Right lobe of liver (tissue), 6 donors: Measurements from ENCODE around the gene ARSB. TPM values are rescaled to one million over a fixed set of nuclear protein-coding genes. Genes with fewer than 3 reads are reported as not detected.

Source experiments
- ATAC-seq, 4 donors: fragments of 200-7000 bp; cut with Tn5 transposase; one replicate each; pipeline ENCODE4 v1.9.1; 2020; ENCODE audit warnings: mild to moderate bottlenecking in 4 of 4, moderate library complexity in 4 of 4
- DNase-seq, 3 donors: peaks; one replicate each; pipeline ENCODE4 v3.0.0-alpha.2; 2020
- H3K27ac ChIP-seq, 3 donors: fragments of 200-600 bp; one replicate each; pipeline ENCODE4 v1.8.0; 2022
- H3K27me3 ChIP-seq, 2 donors: fragments of 200-600 bp; one replicate each; pipeline ENCODE4 v1.8.0; 2022
- H3K36me3 ChIP-seq, 4 donors: fragments of 200-600 bp; sonication (generic) in 1 of 4; one replicate each; pipeline versions ENCODE4 v1.5.1 to v1.8.0; 2017 to 2022; ENCODE audit warnings: control low read depth in 1 of 4
- H3K4me1 ChIP-seq, 4 donors: fragments of 200-600 bp; sonication (generic) in 1 of 4; one replicate each; pipeline versions ENCODE4 v1.5.1 to v1.8.0; 2017 to 2022; ENCODE audit warnings: control low read depth in 1 of 4
- H3K4me3 ChIP-seq, 3 donors: fragments of 200-600 bp; one replicate each; pipeline ENCODE4 v1.8.0; 2022
- H3K9me3 ChIP-seq, 4 donors: fragments of 200-600 bp; sonication (generic) in 1 of 4; one replicate each; pipeline versions ENCODE4 v1.5.1 to v1.8.0; 2017 to 2022; ENCODE audit warnings: control low read depth in 1 of 4
- POLR2A ChIP-seq: fragments of 450-650 bp; IDR thresholded peaks from one replicate; pipeline ENCODE4 v1.6.1; 2017; ENCODE audit warnings: antibody characterized with exemption, mild to moderate bottlenecking
- WGBS: methylation state at CpG from one replicate; pipeline ENCODE4 v1.1.6; 2018; ENCODE audit warnings: low coverage, low lambda C conversion rate; ENCODE audit not compliant: insufficient coverage; ENCODE audit errors: missing lambda C conversion rate; 5-methylcytosine and 5-hydroxymethylcytosine counted together
- intact Hi-C, 2 donors: fragments of 100-400 bp; cut with DNase I; formaldehyde crosslinking; loops; one replicate each; pipeline versions ENCODE4 v1.11.2 to v1.14.1; 2022
- total RNA-seq, 6 experiments: library from RNA; depleted of rRNA in 2 of 6; stranded (reverse); fragments of >200 nt in 2 of 6; fragmentation: NEBNext Ultra II Directional in 3 of 6; extraction: Animal tissue kit (Norgen Biotek cat#: 25700) in 3 of 6; gene quantifications; one replicate each; pipeline versions ENCODE4 v1.1.0 to v1.2.4, GENCODE V29; 2016 to 2023
- TF ChIP-seq, protein P1 (sequence below), 4 donors: fragments of 200-600 bp in 3 of 4; fragments of 450-650 bp in 1 of 4; IDR thresholded peaks; one replicate each; pipeline versions ENCODE4 v1.5.1 to v1.8.0; 2016 to 2022; ENCODE audit warnings: antibody characterized with exemption in 4 of 4, mild to moderate bottlenecking in 2 of 4
- donor health status: DM: no; HTN: yes; CAD: no.
- donor health status: DM: no; HTN: no; CAD: no.
- donor health status: DM: no; HTN: no; CAD: no.
- donor health status: DM: no; HTN: yes; CAD: no.
- donor health status: DM: no; HTN: yes; CAD: no.

The ARSB gene
- total RNA-seq, 6 experiments from 2014 or later: 5.0 to 11.7 (median 8.7) TPM

DNA sequence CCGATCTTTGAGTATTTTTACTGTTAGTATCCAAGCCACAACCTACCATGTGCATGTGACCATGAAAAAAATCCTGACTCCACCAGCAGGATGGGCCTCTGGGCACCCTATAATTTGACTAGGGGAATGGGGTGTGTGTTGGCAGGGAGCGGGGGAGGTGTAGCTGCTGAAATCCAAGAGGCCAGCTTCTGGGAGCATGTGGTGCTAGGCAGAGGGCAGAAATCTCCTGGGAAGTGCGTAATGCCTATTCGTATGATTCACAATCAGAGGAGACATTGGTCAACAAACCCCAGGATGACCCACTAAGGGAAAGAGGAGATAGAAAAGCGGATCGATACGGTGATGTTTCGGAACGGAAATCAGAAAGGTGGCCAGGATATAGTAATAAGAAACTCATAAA lies 149.9 kb downstream of the ARSB start:
- intact Hi-C loops: no loop called here
- no peak for ATAC-seq
- DNase-seq: no peak
- Histone ChIP-seq H3K27ac (no peak overlapping the region), H3K4me3 (no peak overlapping the region), H3K4me1 (peaks cover 0 to 9% (median 4%) of the 10 kb centered on the region in 4 donors), H3K9me3 (no peaks in the 10 kb centered on the region), H3K36me3 (no peaks in the 10 kb centered on the region), H3K27me3 (no peaks in the 10 kb centered on the region)
- 89% methylated on average over 8 of the region's 9 CpGs for WGBS
- TF ChIP-seq, protein P1, sequence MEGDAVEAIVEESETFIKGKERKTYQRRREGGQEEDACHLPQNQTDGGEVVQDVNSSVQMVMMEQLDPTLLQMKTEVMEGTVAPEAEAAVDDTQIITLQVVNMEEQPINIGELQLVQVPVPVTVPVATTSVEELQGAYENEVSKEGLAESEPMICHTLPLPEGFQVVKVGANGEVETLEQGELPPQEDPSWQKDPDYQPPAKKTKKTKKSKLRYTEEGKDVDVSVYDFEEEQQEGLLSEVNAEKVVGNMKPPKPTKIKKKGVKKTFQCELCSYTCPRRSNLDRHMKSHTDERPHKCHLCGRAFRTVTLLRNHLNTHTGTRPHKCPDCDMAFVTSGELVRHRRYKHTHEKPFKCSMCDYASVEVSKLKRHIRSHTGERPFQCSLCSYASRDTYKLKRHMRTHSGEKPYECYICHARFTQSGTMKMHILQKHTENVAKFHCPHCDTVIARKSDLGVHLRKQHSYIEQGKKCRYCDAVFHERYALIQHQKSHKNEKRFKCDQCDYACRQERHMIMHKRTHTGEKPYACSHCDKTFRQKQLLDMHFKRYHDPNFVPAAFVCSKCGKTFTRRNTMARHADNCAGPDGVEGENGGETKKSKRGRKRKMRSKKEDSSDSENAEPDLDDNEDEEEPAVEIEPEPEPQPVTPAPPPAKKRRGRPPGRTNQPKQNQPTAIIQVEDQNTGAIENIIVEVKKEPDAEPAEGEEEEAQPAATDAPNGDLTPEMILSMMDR (IDR thresholded peaks at IDR 0.05): no peak
- no peak for TF ChIP-seq POLR2A

DNA sequence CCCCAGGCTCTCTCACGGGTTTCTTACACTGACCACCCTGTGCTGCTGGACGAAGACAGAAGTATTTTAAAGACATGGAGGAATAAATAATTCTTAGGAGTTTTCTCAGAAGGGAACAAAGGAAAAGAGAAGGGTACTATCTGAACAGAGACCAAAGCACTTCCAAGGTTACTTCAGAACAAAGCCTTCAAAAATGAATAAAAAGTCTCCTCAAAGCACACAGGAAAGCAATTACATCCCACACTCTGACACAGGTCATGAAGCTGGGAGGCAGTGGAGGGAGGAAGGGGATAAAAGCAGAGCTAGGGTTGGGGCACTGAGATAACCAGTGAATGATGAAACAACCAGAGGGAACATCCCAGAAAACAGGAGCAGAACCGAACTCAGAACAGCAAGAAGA lies 151.8 kb downstream of the ARSB start:
- TF ChIP-seq POLR2A: no peak
- TF ChIP-seq, protein P1 (IDR thresholded peaks at IDR 0.05): no peak
- H3K4me1 ChIP-seq: peaks cover 0 to 10% (median 4%) of the 10 kb centered on the region in 4 donors
- DNase-seq (no peak), ATAC-seq (no peak)
- no peak overlapping the region for H3K4me3 ChIP-seq
- H3K27me3 ChIP-seq: no peaks in the 10 kb centered on the region
- H3K27ac ChIP-seq: no peak overlapping the region
- intact Hi-C loops: no loop called here
- H3K36me3 ChIP-seq: no peaks in the 10 kb centered on the region
- no peaks in the 10 kb centered on the region for H3K9me3 ChIP-seq
- WGBS: 83% methylated on average over 1 of the region's 3 CpGs

DNA sequence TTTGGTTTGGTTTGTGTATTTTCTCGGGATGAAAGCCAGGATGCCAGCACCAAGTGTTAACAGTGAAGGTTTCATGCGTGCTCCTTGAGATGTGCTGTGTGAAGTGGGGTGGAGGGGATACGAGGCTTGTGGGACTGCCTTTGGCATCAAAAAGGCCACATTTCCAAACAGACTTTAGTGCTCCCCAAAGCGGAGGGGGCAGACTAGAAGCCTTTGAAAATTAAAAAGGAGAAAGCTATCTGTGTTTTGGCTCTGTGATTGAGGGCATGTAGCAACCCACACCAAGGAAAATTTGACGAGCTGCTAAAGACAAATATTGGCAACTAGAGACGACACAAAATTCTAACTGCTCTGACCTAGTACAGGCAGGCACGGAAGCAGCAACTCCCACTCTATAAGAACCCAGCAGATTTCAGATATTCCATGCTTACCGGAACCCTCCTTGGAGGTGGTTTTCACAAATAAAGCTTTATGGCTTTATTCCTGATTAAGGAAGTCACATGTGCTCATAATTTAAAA lies 154.5 kb downstream of the ARSB start:
- Histone ChIP-seq H3K9me3 (no peaks in the 10 kb centered on the region), H3K27ac (peak overlapping the region in 1 of 3 donors; percentile 26), H3K4me1 (peaks cover 0 to 10% (median 4%) of the 10 kb centered on the region in 4 donors), H3K27me3 (no peaks in the 10 kb centered on the region), H3K4me3 (no peak overlapping the region), H3K36me3 (no peaks in the 10 kb centered on the region)
- ATAC-seq (peak in 3 of 4 donors; percentile 22 to 68 (median 33)), DNase-seq (no peak)
- TF ChIP-seq, protein P1 (IDR thresholded peaks at IDR 0.05): no peak
- no peak for TF ChIP-seq POLR2A
- 66% methylated on average over 7 of the region's 8 CpGs for WGBS
- intact Hi-C loops: no loop called here

DNA sequence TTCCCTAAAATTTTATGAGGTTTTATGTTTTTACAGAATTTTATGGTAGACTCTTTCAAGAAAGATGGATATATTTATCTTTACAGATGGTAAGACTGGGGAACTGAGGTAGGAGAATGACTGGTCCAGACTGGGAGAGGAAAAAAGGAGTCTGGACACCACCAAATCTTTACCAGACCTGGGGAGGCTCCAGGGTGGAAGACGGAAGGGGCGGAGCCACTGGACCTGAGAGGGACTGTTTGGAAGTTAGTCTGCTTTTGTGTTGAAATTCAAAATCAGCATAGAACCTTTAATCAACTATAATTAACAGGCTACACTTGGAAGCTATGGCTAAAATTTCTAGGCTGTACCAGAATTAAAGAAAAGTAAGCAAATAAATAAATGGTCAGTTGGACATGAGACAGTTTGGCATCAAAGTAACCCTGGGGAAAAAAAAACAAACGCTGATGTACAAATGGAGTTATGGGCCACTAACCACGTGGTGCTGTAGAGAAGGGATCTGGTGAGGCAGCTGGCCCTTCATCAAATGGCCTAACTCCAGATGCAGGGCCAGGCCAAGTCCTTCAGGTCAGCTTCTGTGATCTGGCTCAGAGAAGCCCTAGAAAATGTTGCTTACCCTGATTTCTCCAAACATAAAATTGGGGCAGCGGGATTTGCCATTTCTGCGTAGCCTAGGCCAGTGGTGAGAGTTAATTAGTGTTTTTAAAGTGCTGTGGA lies 155.1 kb downstream of the ARSB start:
- DNase-seq (peak in 2 of 3 donors; percentile 67 to 68), ATAC-seq (peak; percentile 69 to 93 (median 80))
- TF ChIP-seq POLR2A: no peak
- TF ChIP-seq, protein P1 (IDR thresholded peaks at IDR 0.05): no peak
- intact Hi-C loops: no loop called here
- no peak overlapping the region for H3K4me3 ChIP-seq
- 32% methylated on average over 6 of the region's 6 CpGs for WGBS
- no peaks in the 10 kb centered on the region for H3K36me3 ChIP-seq
- H3K27ac ChIP-seq: peak overlapping the region in 1 of 3 donors; percentile 26
- no peaks in the 10 kb centered on the region for H3K27me3 ChIP-seq
- peaks cover 0 to 10% (median 4%) of the 10 kb centered on the region in 4 donors for H3K4me1 ChIP-seq
- H3K9me3 ChIP-seq: no peaks in the 10 kb centered on the region
